DMS79 treated with DMSO at 0.1 percent for 48 hours (cell line): ENCODE measurements around the gene ARHGEF17.

Source experiments
- DNase-seq: peaks from one replicate; lab custom pipeline; 2025; lab: John Stamatoyannopoulos, UW

Gene ARHGEF17

GRCh38 chr11:73412308-73412707 is 104.2 kb downstream of the ARHGEF17 start:
- DNase-seq = no peak

GRCh38 chr11:73413256-73413655 is 105.2 kb downstream of the ARHGEF17 start:
- no peak for DNase-seq

GRCh38 chr11:73414977-73415651 is 107.0 kb downstream of the ARHGEF17 start:
- DNase-seq = no peak

- DNase-seq = no peak
Measured at GRCh38 chr11:73415854-73416615, 108.0 kb downstream of the ARHGEF17 start.

GRCh38 chr11:73416786-73417185 is 108.7 kb downstream of the ARHGEF17 start:
- no peak for DNase-seq
